GM12878 (cell line): ENCODE results near the gene ZDHHC7. TPM values are rescaled to one million over a fixed set of nuclear protein-coding genes. Genes with fewer than 3 reads are reported as not detected.

ENCODE experiments used
- ATAC-seq: fragments of 200-7000 bp; cut with Tn5 transposase; 3 replicates; pipeline ENCODE4 v1.9.1; 2020; ENCODE audit warnings: mild to moderate bottlenecking, moderate library complexity
- BruUV-seq: library from RNA; stranded (reverse); fragments of 400-500 nt; replicated peaks from 2 replicates; lab custom pipeline; 2021; lab: Mats Ljungman, UMichigan
- CTCF ChIA-PET: fragments of 300-600 bp; sonication (Branson Sonifier 250); formaldehyde crosslinking; extraction: SDS; loops from one replicate; lab custom pipeline; 2021; ENCODE audit warnings: inconsistent platforms; lab: Yijun Ruan, JAX
- POLR2A ChIA-PET: fragments of 350-600 bp; formaldehyde crosslinking; extraction: SDS; loops from one replicate; lab custom pipeline; 2021; ENCODE audit warnings: inconsistent platforms; lab: Charles Lee
- RAD21 ChIA-PET: fragments of 300-600 bp; sonication (Branson Sonifier 250); formaldehyde crosslinking; loops from one replicate; lab custom pipeline; 2023; ENCODE audit warnings: antibody characterized with exemption; ENCODE audit not compliant: unreplicated experiment; lab: Charles Lee
- SMC1A ChIA-PET: fragments of 300-600 bp; sonication (Branson Sonifier 250); formaldehyde crosslinking; loops from one replicate; lab custom pipeline; 2023; ENCODE audit not compliant: unreplicated experiment, uncharacterized antibody; lab: Charles Lee
- DNase-seq: peaks from one replicate; pipeline ENCODE4 v3.0.0-alpha.2; 2011; ENCODE audit warnings: low read depth, low spot score
- FAIRE-seq: peaks from 3 replicates; lab custom pipeline; 2011; peaks lifted over from hg19 to GRCh38; lab: Jason Lieb, UNC
- H2AFZ ChIP-seq: 2 replicates; pipeline ENCODE4 v1.6.0; 2011; ENCODE audit warnings: low read depth, low read length, control low read depth; ENCODE audit not compliant: control insufficient read depth
- H3K27ac ChIP-seq: 2 replicates; pipeline ENCODE4 v1.5.1; 2011; ENCODE audit warnings: control low read depth; ENCODE audit not compliant: control insufficient read depth, insufficient read depth
- H3K27me3 ChIP-seq, 2 experiments: replicated peaks in 1 of 2; 2 replicates each; pipeline versions ENCODE4 v1.6.0 to v1.6.1; 2011; ENCODE audit warnings: low read length in 1 of 2; ENCODE audit not compliant: control insufficient read depth in 2 of 2, insufficient read depth in 2 of 2
- H3K36me3 ChIP-seq, 2 experiments: 2 replicates each; pipeline ENCODE4 v1.5.1; 2011; ENCODE audit warnings: low read length in 1 of 2; ENCODE audit not compliant: control insufficient read depth in 2 of 2, insufficient read depth in 2 of 2
- H3K4me1 ChIP-seq: 2 replicates; pipeline ENCODE4 v1.6.1; 2011; ENCODE audit warnings: mild to moderate bottlenecking, low read length, moderate library complexity, mixed read lengths; ENCODE audit not compliant: control insufficient read depth, insufficient read depth
- H3K4me2 ChIP-seq: 2 replicates; pipeline ENCODE4 v1.6.0; 2011; ENCODE audit warnings: control low read depth; ENCODE audit not compliant: control insufficient read depth, insufficient read depth
- H3K4me3 ChIP-seq: fragments of 200-600 bp; sonication (generic); 2 replicates; pipeline ENCODE4 v1.5.1; 2016
- H3K79me2 ChIP-seq: 2 replicates; pipeline ENCODE4 v1.6.0; 2011; ENCODE audit warnings: low read length; ENCODE audit not compliant: control insufficient read depth, insufficient read depth
- H3K9ac ChIP-seq: 2 replicates; pipeline ENCODE4 v1.8.0; 2011; ENCODE audit warnings: low read length, control low read depth, mixed read lengths; ENCODE audit not compliant: control insufficient read depth, insufficient read depth
- H3K9me3 ChIP-seq: replicated peaks from 3 replicates; pipeline ENCODE4 v1.5.1; 2011; ENCODE audit warnings: mild to moderate bottlenecking, low read length; ENCODE audit not compliant: control insufficient read depth, insufficient read depth
- H4K20me1 ChIP-seq: 2 replicates; pipeline ENCODE4 v1.6.0; 2011; ENCODE audit not compliant: control insufficient read depth, insufficient read depth
- BCL3 ChIP-seq: IDR thresholded peaks from 2 replicates; pipeline ENCODE4 v1.6.1; 2011; ENCODE audit warnings: borderline replicate concordance, low read depth, mild to moderate bottlenecking, moderate library complexity, low read length; ENCODE audit not compliant: insufficient read depth, poor library complexity, severe bottlenecking
- JUNB ChIP-seq: IDR thresholded peaks from 2 replicates; pipeline ENCODE4 v1.6.1; 2016; ENCODE audit warnings: antibody characterized with exemption, mild to moderate bottlenecking
- KLF5 ChIP-seq: fragments of 450-650 bp; IDR thresholded peaks from 2 replicates; pipeline ENCODE4 v1.6.1; 2014; ENCODE audit warnings: mild to moderate bottlenecking; ENCODE audit not compliant: partially characterized antibody
- PBX3 ChIP-seq: IDR thresholded peaks from 2 replicates; pipeline ENCODE4 v1.6.1; 2011; ENCODE audit warnings: mild to moderate bottlenecking, low read depth, low read length, moderate library complexity; ENCODE audit not compliant: insufficient replicate concordance
- POLR2A ChIP-seq: IDR thresholded peaks from 2 replicates; pipeline ENCODE4 v1.6.1; 2011; ENCODE audit warnings: low read depth, mild to moderate bottlenecking, low read length
- TCF3 ChIP-seq: IDR thresholded peaks from 2 replicates; pipeline ENCODE4 v1.6.1; 2012; ENCODE audit warnings: low read depth, mild to moderate bottlenecking, low read length, borderline replicate concordance; ENCODE audit not compliant: insufficient read depth
- WGBS: methylation state at CpG from one replicate; pipeline ENCODE4 v1.1.6; 2016; ENCODE audit warnings: low lambda C conversion rate; ENCODE audit not compliant: insufficient replicate concordance, insufficient coverage; ENCODE audit errors: missing lambda C conversion rate; 5-methylcytosine and 5-hydroxymethylcytosine counted together
- in situ Hi-C: fragments of 300-500 bp; cut with MboI; formaldehyde crosslinking; loops from 9 replicates; pipeline ENCODE4 v1.14.3; 2018; ENCODE audit warnings: mixed read lengths
- intact Hi-C: fragments of 100-400 bp; cut with micrococcal nuclease; formaldehyde crosslinking; loops from one replicate; pipeline ENCODE4 v1.14.2; 2022; ENCODE audit not compliant: unreplicated experiment
- polyA plus RNA-seq, 11 experiments: library from polyadenylated mRNA; depleted of rRNA in 4 of 11; unstranded in 6 of 11; stranded (reverse) in 5 of 11; fragments of >200 nt; fragmentation: Nextera tagmentation in 4 of 11; fragmentation: Illumina TruSeq in 1 of 11; extraction: Ambion mirVana in 4 of 11; extraction: Trizol in 1 of 11; gene quantifications; 1 replicate in 1 of 11; 2 replicates in 10 of 11; pipeline versions ENCODE4 v1.2.1 to v1.2.3, GENCODE V29; 2011 to 2016; ENCODE audit warnings: inconsistent platforms in 2 of 11, missing spikeins in 2 of 11, low read depth in 1 of 11
- total RNA-seq, 4 experiments: library from RNA; depleted of rRNA in 3 of 4; stranded (reverse); fragments of >200 nt in 3 of 4; fragmentation: Illumina TruSeq in 1 of 4; extraction: Trizol in 1 of 4; gene quantifications; 2 replicates each; pipeline versions ENCODE4 v1.2.1 to v1.2.3, GENCODE V29; 2013 to 2021

The ZDHHC7 gene
- total and polyA plus RNA-seq, 10 of the 15 experiments (the other 5 are each of a cell fraction or from before 2014, with no cell fraction given): 0.87 to 26.0 (median 20.0) TPM

GRCh38 chr16:84975522-84975921, 35.8 kb downstream of the ZDHHC7 start:
- SMC1A ChIA-PET: no interaction called here
- no TSS peak for BruUV-seq
- in situ Hi-C loops: no loop called here

More at GRCh38 chr16:84975522-84975921, 35.8 kb downstream of the ZDHHC7 start:
- H3K4me3 ChIP-seq: no peak overlapping the region
- no peaks in the 10 kb centered on the region for H3K27me3 ChIP-seq
- H3K9ac ChIP-seq: no peak overlapping the region
- no peak overlapping the region for H3K27ac ChIP-seq
- ChIA-PET CTCF (interaction anchor here (0.6 kb wide), 1 partner anchor 1968 kb away, joined by 3 read pairs; no protein-coding TSS in a partner anchor), RAD21 (no interaction called here), POLR2A (no interaction called here)
- no peak for DNase-seq
- intact Hi-C loops: no loop called here
- WGBS: 99% methylated on average over 22 of the region's 22 CpGs
- ATAC-seq: no peak
- TF ChIP-seq POLR2A (peak; percentile 3; the same call in 1 of the 2 replicates), KLF5 (no peak), JUNB (no peak), BCL3 (peak; percentile 93), TCF3 (0 out of 2 replicates have a peak, but pooled peaks have one; percentile 27), PBX3 (peak; percentile 55)
- FAIRE-seq: no peak
- H3K36me3 ChIP-seq: peaks cover 10 to 12% of the 10 kb centered on the region in 2 experiments
- H2AFZ ChIP-seq: no peak overlapping the region
- H3K4me1 ChIP-seq: no peaks in the 10 kb centered on the region
- no peaks in the 10 kb centered on the region for H4K20me1 ChIP-seq
- no peaks in the 10 kb centered on the region for H3K9me3 ChIP-seq
- no peak overlapping the region for H3K4me2 ChIP-seq
- no peaks in the 10 kb centered on the region for H3K79me2 ChIP-seq
